Left lobe of liver (tissue), 2 donors: Measurements from ENCODE around the gene FAM107A. TPM values are rescaled to one million over a fixed set of nuclear protein-coding genes. Genes with fewer than 3 reads are reported as not detected.
"Not testable (repeated sequence)": the region's sequence is repeated elsewhere in the genome, so short reads cannot be mapped to it uniquely, and the experiment has no call there.

ENCODE experiments used
- ATAC-seq: fragments of 200-7000 bp; cut with Tn5 transposase; one replicate; pipeline ENCODE4 v1.9.1; 2020; ENCODE audit warnings: mild to moderate bottlenecking, moderate library complexity
- DNase-seq: peaks from one replicate; pipeline ENCODE4 v3.0.0-alpha.2; 2020; ENCODE audit warnings: low spot score
- total RNA-seq: library from RNA; stranded (reverse); gene quantifications from one replicate; pipeline ENCODE4 v1.2.1, GENCODE V29; 2021
- donor health status: DM: no; HTN: no; CAD: no; lungs with moderate emphysema.
- donor health status: DM: no; HTN: yes; CAD: no.

FAM107A gene
- total RNA-seq, 1 donor from 2014 or later: 0.88 TPM

- ATAC-seq (no peak), DNase-seq (no peak)
Observed at GRCh38 chr3:58539626-58540025, 37.6 kb downstream of the FAM107A start.

GRCh38 chr3:58537412-58538301 lies 39.5 kb downstream of the FAM107A start:
- peak; percentile 71 for DNase-seq
- ATAC-seq: peak; percentile 34

- DNase-seq: peak; percentile 89
- peak; percentile 74 for ATAC-seq
Observed at GRCh38 chr3:58536501-58537411, 40.4 kb downstream of the FAM107A start, which contains the start of gene ACOX2. Gene ACOX2 (minus strand): TSS chr3:58537190. CDS start chr3:58535106, 2,084 bp downstream.

- peak; percentile 62 for ATAC-seq
- DNase-seq: peak; percentile 96
Observed at GRCh38 chr3:58535531-58536500, 41.4 kb downstream of the FAM107A start.

- peak; percentile 10 for ATAC-seq
- peak; percentile 70 for DNase-seq
Observed at GRCh38 chr3:58534592-58535494, 42.3 kb downstream of the FAM107A start.

GRCh38 chr3:58532794-58533220 lies 44.4 kb downstream of the FAM107A start:
- DNase-seq (peak; percentile 86), ATAC-seq (peak; percentile 60)

GRCh38 chr3:58531956-58532355 lies 45.2 kb downstream of the FAM107A start:
- no peak for DNase-seq

GRCh38 chr3:58531555-58531954 lies 45.6 kb downstream of the FAM107A start:
- DNase-seq: no peak
- ATAC-seq: no peak

More at GRCh38 chr3:58531956-58532355, 45.2 kb downstream of the FAM107A start:
- no peak for ATAC-seq

GRCh38 chr3:58530354-58530865 lies 46.8 kb downstream of the FAM107A start:
- peak; percentile 54 for DNase-seq
- ATAC-seq: peak; percentile 6

- ATAC-seq (peak; percentile 2), DNase-seq (no peak)
Observed at GRCh38 chr3:58529516-58530353, 47.5 kb downstream of the FAM107A start.

GRCh38 chr3:58528629-58529028 lies 48.6 kb downstream of the FAM107A start:
- ATAC-seq (peak; percentile 29), DNase-seq (peak; percentile 83)

GRCh38 chr3:58527440-58527839 lies 49.8 kb downstream of the FAM107A start:
- not testable (repeated sequence) for DNase-seq, ATAC-seq

GRCh38 chr3:58526515-58526957 lies 50.7 kb downstream of the FAM107A start:
- peak; percentile 3 for ATAC-seq
- no peak for DNase-seq

- DNase-seq (peak; percentile 73), ATAC-seq (peak; percentile 1)
Observed at GRCh38 chr3:58524326-58524888, 52.8 kb downstream of the FAM107A start.

- ATAC-seq: peak; percentile 44
- peak; percentile 49 for DNase-seq
Observed at GRCh38 chr3:58522759-58523425, 54.3 kb downstream of the FAM107A start.

- peak; percentile 48 for ATAC-seq
- peak; percentile 90 for DNase-seq
Observed at GRCh38 chr3:58521917-58522631, 55.1 kb downstream of the FAM107A start.
